Esophagus (tissue), 2 donors: ENCODE data around the gene SHE. TPM values are rescaled to one million over a fixed set of nuclear protein-coding genes. Genes with fewer than 3 reads are reported as not detected.

Experiments used
- H3K27ac ChIP-seq, 2 donors: one replicate each; pipeline ENCODE4 v1.5.1; 2013; ENCODE audit warnings: low read depth in 2 of 2, mild to moderate bottlenecking in 2 of 2, inconsistent platforms in 1 of 2, low read length in 1 of 2, moderate library complexity in 1 of 2
- H3K27me3 ChIP-seq, 2 donors: one replicate each; pipeline ENCODE4 v1.6.1; 2013; ENCODE audit warnings: low read length in 2 of 2, control low read depth in 1 of 2, mild to moderate bottlenecking in 1 of 2; ENCODE audit not compliant: insufficient read depth in 2 of 2, control insufficient read depth in 1 of 2
- H3K36me3 ChIP-seq, 2 donors: one replicate each; pipeline ENCODE4 v1.6.1; 2013; ENCODE audit warnings: low read length in 1 of 2; ENCODE audit not compliant: control insufficient read depth in 2 of 2, insufficient read depth in 2 of 2
- H3K4me1 ChIP-seq, 2 donors: one replicate each; pipeline ENCODE4 v1.6.1; 2013; ENCODE audit warnings: low read length in 1 of 2; ENCODE audit not compliant: control insufficient read depth in 2 of 2, insufficient read depth in 2 of 2
- H3K4me3 ChIP-seq, 2 donors: one replicate each; pipeline ENCODE4 v1.5.1; 2013; ENCODE audit warnings: low read length in 2 of 2, mild to moderate bottlenecking in 2 of 2, low read depth in 1 of 2, moderate library complexity in 1 of 2
- H3K9me3 ChIP-seq, 2 donors: one replicate each; pipeline ENCODE4 v1.6.1; 2013; ENCODE audit warnings: mild to moderate bottlenecking in 2 of 2, low read depth in 1 of 2, low read length in 1 of 2, moderate library complexity in 1 of 2; ENCODE audit not compliant: control insufficient read depth in 2 of 2, insufficient read depth in 1 of 2
- WGBS, 2 donors: extraction: QIAGEN DNeasy Blood & Tissue Kit; methylation state at CpG; one replicate each; pipeline ENCODE4 v1.1.7; 2013; 5-methylcytosine and 5-hydroxymethylcytosine counted together
- polyA plus RNA-seq, 2 donors: library from polyadenylated mRNA; stranded (reverse); fragments of 200-250 nt; gene quantifications; one replicate each; pipeline ENCODE4 v1.2.3, GENCODE V29; 2013
- donor health status: healthy with polysubstance abuse.
- donor health status: Bipolar disorder and iron deficiency.

The SHE gene
- polyA plus RNA-seq, 2 donors: 1.5 to 2.1 TPM

DNA sequence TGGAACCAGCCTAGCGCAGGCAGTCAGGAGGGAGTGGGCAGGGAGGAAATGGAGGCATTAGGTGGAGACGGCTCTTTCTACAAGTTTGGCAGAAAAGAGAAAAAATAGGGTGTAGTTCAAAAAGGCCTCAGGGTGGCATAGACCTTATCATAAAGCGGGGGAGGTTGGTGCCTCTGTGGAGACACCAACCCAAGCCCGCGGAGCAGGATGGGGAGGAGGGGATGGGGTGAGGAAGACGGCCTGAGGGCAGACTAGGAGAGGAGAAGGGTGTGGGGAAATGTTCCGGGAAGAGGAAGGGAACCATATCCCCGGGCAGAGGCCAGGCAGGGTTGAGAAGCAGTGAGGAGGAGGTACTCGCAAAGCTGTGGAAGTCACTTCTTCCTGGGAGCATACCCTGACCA is 17.4 kb upstream of the SHE start:
- Histone ChIP-seq H3K4me1 (peaks cover 0 to 2% of the 10 kb centered on the region in 2 donors), H3K36me3 (no peaks in the 10 kb centered on the region), H3K4me3 (no peak overlapping the region), H3K27ac (peak overlapping the region in 1 of 2 donors; percentile 6), H3K9me3 (no peaks in the 10 kb centered on the region), H3K27me3 (no peaks in the 10 kb centered on the region)
- WGBS, 2 donors: 48 to 54% methylated on average over 9 of the region's 9 CpGs

DNA sequence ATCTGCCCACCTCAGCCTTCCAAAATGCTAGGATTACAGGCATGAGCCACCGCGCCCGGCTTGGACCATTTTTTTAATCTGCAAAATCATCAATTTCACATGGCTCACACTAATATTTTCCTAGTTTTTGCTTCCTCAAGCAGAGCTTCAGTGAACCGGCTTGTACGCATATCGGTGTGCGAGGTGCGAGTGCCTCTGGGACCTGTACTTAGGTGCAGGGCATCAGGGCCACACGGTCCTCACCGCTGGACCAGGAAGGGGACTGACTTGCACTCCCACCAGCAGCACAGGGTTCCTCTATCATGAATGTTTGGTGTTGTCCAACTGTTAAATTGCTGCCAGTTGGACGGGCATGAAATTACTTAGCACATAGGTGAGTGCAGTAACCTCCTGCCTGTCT is 15.4 kb upstream of the SHE start:
- 91 to 97% methylated on average over 11 of the region's 11 CpGs for WGBS, 2 donors
- Histone ChIP-seq H3K27me3 (no peaks in the 10 kb centered on the region), H3K9me3 (no peaks in the 10 kb centered on the region), H3K36me3 (no peaks in the 10 kb centered on the region), H3K4me1 (peaks cover 0 to 2% of the 10 kb centered on the region in 2 donors), H3K27ac (no peak overlapping the region), H3K4me3 (no peak overlapping the region)

DNA sequence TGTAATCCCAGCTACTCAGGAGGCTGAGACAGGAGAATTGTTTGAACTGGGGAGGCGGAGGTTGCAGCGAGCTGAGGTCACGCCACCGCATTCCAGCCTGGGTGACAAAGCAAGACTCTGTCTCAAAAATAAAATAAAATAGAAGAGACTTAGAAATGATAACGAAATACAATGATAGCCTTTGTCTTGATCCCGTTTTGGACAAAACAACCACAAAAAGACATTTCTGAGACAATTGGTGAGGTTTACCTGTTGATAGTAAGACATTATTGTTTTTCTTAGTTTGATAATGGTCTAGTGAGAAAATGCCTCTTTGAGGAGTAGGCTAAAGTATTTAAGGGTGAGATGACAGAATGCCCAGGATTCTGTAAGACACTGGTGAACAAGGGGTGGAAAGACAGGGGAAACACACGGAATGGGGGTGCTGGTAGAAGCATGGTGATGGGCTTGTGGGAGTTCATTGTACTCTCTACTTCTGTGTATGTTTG is 11.9 kb upstream of the SHE start:
- H3K4me1 ChIP-seq: no peaks in the 10 kb centered on the region
- H3K27ac ChIP-seq: no peak overlapping the region
- 81 to 89% methylated on average over 7 of the region's 7 CpGs for WGBS, 2 donors
- H3K36me3 ChIP-seq: no peaks in the 10 kb centered on the region
- H3K9me3 ChIP-seq: no peaks in the 10 kb centered on the region
- no peak overlapping the region for H3K4me3 ChIP-seq
- no peaks in the 10 kb centered on the region for H3K27me3 ChIP-seq

DNA sequence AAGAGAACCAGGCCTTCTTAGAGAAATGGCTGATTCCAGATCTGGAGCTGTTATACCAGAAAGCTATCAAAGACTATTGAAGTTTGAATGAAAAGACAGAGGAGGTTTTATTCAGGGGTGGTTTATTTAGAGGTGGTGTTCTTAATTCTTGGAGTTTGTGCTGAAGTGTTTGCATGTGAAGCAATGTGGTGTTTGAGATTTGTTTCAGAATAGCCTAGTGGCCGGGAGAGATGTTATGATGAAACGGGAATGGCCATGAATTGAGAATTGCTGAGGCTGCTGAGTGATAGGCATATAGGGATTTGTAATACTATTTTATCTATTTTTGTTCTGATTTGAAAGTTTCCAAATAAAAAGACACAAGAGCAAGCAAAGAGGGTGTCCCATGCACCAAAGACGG is 10.5 kb upstream of the SHE start:
- Histone ChIP-seq H3K36me3 (no peaks in the 10 kb centered on the region), H3K4me3 (no peak overlapping the region), H3K27me3 (no peaks in the 10 kb centered on the region), H3K4me1 (no peaks in the 10 kb centered on the region), H3K9me3 (no peaks in the 10 kb centered on the region), H3K27ac (no peak overlapping the region)
- 88 to 91% methylated on average over 3 of the region's 3 CpGs for WGBS, 2 donors

DNA sequence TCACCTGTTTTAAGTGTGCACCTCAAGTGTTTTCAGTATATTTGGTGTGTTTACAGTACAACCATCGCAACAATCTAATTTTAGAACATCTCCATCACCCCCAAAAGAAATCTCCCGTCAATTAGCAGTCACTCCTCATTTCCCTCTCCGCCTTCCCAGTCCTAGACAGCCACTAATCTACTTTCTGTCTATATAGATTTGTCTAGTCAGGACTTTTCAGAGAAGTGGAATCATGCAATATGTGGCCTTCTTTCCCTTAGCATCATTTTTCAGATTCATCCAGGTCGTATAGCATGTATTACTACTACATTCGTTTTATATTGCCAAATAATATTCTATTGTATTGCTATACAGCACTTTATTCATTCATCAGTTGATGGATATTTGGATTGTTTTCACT is 1.7 kb upstream of the SHE start:
- H3K36me3 ChIP-seq: no peaks in the 10 kb centered on the region
- 67 to 71% methylated on average over 5 of the region's 5 CpGs for WGBS, 2 donors
- H3K4me1 ChIP-seq: peaks cover 0 to 10% of the 10 kb centered on the region in 2 donors
- H3K9me3 ChIP-seq: peaks cover 0 to 4% of the 10 kb centered on the region in 2 donors
- H3K27ac ChIP-seq: no peak overlapping the region
- H3K27me3 ChIP-seq: peaks cover 8 to 9% of the 10 kb centered on the region in 2 donors
- H3K4me3 ChIP-seq: no peak overlapping the region

DNA sequence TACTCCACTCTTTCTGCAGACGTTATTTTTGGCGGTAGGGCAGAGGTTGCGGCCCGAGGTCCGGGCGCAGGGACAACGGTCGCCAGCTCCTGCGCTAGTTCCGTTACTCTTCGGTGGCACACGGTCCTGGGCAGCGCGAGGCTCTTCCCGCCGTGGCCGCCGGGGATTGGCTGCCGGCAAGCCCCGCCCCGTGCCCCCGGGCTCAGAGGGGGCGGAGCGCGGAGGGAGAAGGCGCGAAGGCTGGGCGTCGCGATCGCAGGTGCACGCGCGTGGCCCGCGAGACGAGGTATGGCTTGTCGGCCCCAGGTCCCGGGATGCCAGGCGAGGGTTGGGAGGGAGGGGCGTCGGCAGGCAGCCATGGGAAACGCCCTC is 518 bp upstream of the SHE start:
- Histone ChIP-seq H3K27me3 (peaks cover 8 to 9% of the 10 kb centered on the region in 2 donors), H3K27ac (no peak overlapping the region)

DNA sequence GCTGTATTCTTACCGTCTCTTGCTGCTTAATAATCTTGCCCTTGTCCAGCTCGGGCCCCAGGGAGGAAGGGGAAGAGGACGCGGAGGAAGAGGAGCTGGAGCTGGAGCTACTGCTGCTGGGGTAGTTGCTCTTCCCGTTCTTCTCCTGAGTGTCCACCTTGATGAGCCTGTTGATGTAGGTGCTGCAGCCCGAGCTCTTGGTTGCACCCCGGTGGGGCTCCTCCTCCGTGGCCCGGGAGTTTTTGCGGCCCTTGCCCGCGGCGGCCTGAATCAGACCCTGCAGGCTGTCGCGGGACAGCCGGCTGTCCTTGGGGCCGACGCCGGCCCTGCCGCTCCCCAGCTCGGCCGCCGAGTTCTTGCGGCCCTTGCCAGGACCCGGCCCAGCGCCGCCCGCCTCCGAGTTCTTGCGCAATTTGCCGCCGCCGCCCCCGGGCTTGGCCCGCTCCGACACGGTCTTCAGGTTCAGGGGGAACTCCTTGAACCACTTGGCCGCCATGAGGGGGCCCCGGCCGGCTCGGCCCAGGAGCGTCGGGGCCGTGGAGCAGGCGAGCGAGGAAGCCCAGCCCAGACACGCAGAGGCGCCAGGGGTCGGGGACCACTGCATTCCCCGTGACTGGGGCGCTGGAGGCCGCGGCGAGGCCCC is 668 bp downstream of the SHE start:
- Histone ChIP-seq H3K4me1 (peaks cover 0 to 10% of the 10 kb centered on the region in 2 donors), H3K4me3 (peak overlapping the region; percentile 44 to 47), H3K36me3 (no peaks in the 10 kb centered on the region), H3K27me3 (peaks cover 8 to 9% of the 10 kb centered on the region in 2 donors), H3K9me3 (peaks cover 0 to 4% of the 10 kb centered on the region in 2 donors), H3K27ac (peak overlapping the region; percentile 34 to 68)
- 5 to 10% methylated on average over 51 to 54 of the region's 54 CpGs for WGBS, 2 donors

More for the DNA sequence above, 518 bp upstream of the SHE start:
- H3K4me3 ChIP-seq: peak overlapping the region; percentile 44 to 47
- no peaks in the 10 kb centered on the region for H3K36me3 ChIP-seq
- WGBS, 2 donors: 34 to 35% methylated on average over 30 to 43 of the region's 43 CpGs
- peaks cover 0 to 10% of the 10 kb centered on the region in 2 donors for H3K4me1 ChIP-seq
- peaks cover 0 to 4% of the 10 kb centered on the region in 2 donors for H3K9me3 ChIP-seq

DNA sequence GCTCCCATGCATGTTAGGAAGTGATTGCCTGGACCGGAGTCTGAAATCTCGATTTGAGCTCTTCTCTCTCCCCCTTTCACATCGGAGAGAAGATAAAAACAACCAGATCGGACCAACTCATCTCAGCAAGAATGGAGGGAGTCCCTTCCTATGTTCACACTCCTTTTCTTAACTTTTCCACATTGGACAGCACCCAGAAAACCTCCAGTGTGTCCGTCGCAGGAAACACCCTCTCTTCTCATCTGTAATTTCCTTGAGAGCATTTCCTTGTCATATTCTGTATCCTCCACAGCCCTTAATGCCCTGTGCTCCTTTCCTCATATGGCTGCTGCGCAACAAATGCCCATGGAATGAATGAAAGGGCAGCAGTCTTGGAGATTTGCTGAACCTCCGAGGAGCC is 1.7 kb downstream of the SHE start:
- H3K27ac ChIP-seq: no peak overlapping the region
- peaks cover 0 to 4% of the 10 kb centered on the region in 2 donors for H3K9me3 ChIP-seq
- H3K4me1 ChIP-seq: peaks cover 0 to 10% of the 10 kb centered on the region in 2 donors
- WGBS, 2 donors: 74 to 76% methylated on average over 8 of the region's 8 CpGs
- peak overlapping the region; percentile 5 to 47 for H3K4me3 ChIP-seq
- H3K36me3 ChIP-seq: no peaks in the 10 kb centered on the region
- peaks cover 8 to 9% of the 10 kb centered on the region in 2 donors for H3K27me3 ChIP-seq

DNA sequence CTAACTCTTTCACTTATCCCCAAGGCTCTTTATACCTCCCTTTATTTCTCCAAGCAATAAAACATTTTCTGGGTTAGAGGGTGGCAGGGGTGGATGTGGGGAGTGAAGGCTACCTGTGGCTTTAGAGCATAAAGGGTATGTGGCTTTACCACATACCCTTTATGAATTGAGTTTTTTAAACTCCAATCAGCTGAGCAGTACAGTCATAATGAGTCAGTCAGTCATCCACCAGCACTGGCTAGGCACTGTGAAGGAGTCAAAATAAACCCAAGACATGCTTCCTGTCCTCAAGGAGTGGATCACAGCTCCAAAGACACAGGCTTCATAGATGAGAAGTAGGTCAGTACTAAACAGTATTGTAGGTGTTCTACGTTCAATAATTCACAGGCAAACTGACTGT is 2.8 kb downstream of the SHE start:
- Histone ChIP-seq H3K4me1 (peaks cover 0 to 10% of the 10 kb centered on the region in 2 donors), H3K27ac (no peak overlapping the region), H3K4me3 (peak overlapping the region in 1 of 2 donors; percentile 14), H3K36me3 (no peaks in the 10 kb centered on the region), H3K27me3 (peaks cover 8 to 9% of the 10 kb centered on the region in 2 donors), H3K9me3 (peaks cover 0 to 4% of the 10 kb centered on the region in 2 donors)
- WGBS, 2 donors: 85 to 92% methylated on average over 1 of the region's 1 CpG
